ENCODE measurements around the gene REEP6. TPM values are rescaled to one million over a fixed set of nuclear protein-coding genes. Genes with fewer than 3 reads are reported as not detected.
A peak's percentile ranks its signal among the peaks of the same experiment; 100 is the strongest.
"Not testable (repeated sequence)": the region's sequence is repeated elsewhere in the genome, so short reads cannot be mapped to it uniquely, and the experiment has no call there.

Gene REEP6
- polyA plus RNA-seq, 1 experiment, result 0.84 TPM

GRCh38 chr19:1495799-1496713, 5.1 kb downstream of the REEP6 start:
- no peak for DNase-seq (ENCODE audit: low read depth, low spot score)
- Histone ChIP-seq H3K27me3 (ENCODE audit: control insufficient read depth, insufficient read depth, low read length) (peaks cover 14% of the 10 kb centered on the region), H3K27ac (ENCODE audit: low read depth, low read length) (no peak overlapping the region), H3K9me3 (ENCODE audit: control insufficient read depth, insufficient read depth, low read length) (peaks cover 4% of the 10 kb centered on the region), H3K4me3 (ENCODE audit: low read depth, low read length) (no peak overlapping the region)
- POLR2A ChIA-PET, result no interaction called here
- CTCF ChIA-PET, result no interaction called here
- no peak for TF ChIP-seq CTCF (IDR thresholded peaks at IDR 0.05; ENCODE audit: low read depth, low read length)

- no peak for DNase-seq (ENCODE audit: low read depth, low spot score)
- no peak for TF ChIP-seq CTCF (IDR thresholded peaks at IDR 0.05; ENCODE audit: low read depth, low read length)
- ChIA-PET POLR2A (no interaction called here), CTCF (no interaction called here)
- Histone ChIP-seq H3K9me3 (ENCODE audit: control insufficient read depth, insufficient read depth, low read length) (peaks cover 4% of the 10 kb centered on the region), H3K4me3 (ENCODE audit: low read depth, low read length) (no peak overlapping the region), H3K27me3 (ENCODE audit: control insufficient read depth, insufficient read depth, low read length) (peaks cover 17% of the 10 kb centered on the region), H3K27ac (ENCODE audit: low read depth, low read length) (peak overlapping the region; percentile 2)
Observed at GRCh38 chr19:1496714-1497577, 6.0 kb downstream of the REEP6 start.

GRCh38 chr19:1497578-1498235, 6.7 kb downstream of the REEP6 start:
- no peak for TF ChIP-seq CTCF (IDR thresholded peaks at IDR 0.05; ENCODE audit: low read depth, low read length)
- Histone ChIP-seq H3K27ac (ENCODE audit: low read depth, low read length) (peak overlapping the region; percentile 2), H3K27me3 (ENCODE audit: control insufficient read depth, insufficient read depth, low read length) (peaks cover 18% of the 10 kb centered on the region), H3K4me3 (ENCODE audit: low read depth, low read length) (no peak overlapping the region), H3K9me3 (ENCODE audit: control insufficient read depth, insufficient read depth, low read length) (peaks cover 4% of the 10 kb centered on the region)
- CTCF ChIA-PET, result no interaction called here
- no peak for DNase-seq (ENCODE audit: low read depth, low spot score)
- POLR2A ChIA-PET, result no interaction called here

GRCh38 chr19:1499231-1499630, 8.2 kb downstream of the REEP6 start:
- CTCF ChIA-PET; H3K4me3 ChIP-seq (ENCODE audit: low read depth, low read length); DNase-seq (ENCODE audit: low read depth, low spot score); H3K9me3 ChIP-seq (ENCODE audit: control insufficient read depth, insufficient read depth, low read length); POLR2A ChIA-PET; H3K27ac ChIP-seq (ENCODE audit: low read depth, low read length): not testable (repeated sequence)
- peaks cover 22% of the 10 kb centered on the region for H3K27me3 ChIP-seq (ENCODE audit: control insufficient read depth, insufficient read depth, low read length)

- no peak for TF ChIP-seq CTCF (IDR thresholded peaks at IDR 0.05; ENCODE audit: low read depth, low read length)
- ChIA-PET POLR2A (interaction anchor here (1.0 kb wide), 1 partner anchor 10 kb away, joined by 3 read pairs; the partner anchor contains the start of gene REEP6), CTCF (no interaction called here)
- no peak for DNase-seq (ENCODE audit: low read depth, low spot score)
- no peak overlapping the region for H3K27ac ChIP-seq (ENCODE audit: low read depth, low read length)
- H3K4me3 ChIP-seq (ENCODE audit: low read depth, low read length), result no peak overlapping the region
- H3K27me3 ChIP-seq (ENCODE audit: control insufficient read depth, insufficient read depth, low read length), result peaks cover 22% of the 10 kb centered on the region
- H3K9me3 ChIP-seq (ENCODE audit: control insufficient read depth, insufficient read depth, low read length), result peaks cover 9% of the 10 kb centered on the region
Observed at GRCh38 chr19:1501200-1501595, 10.2 kb downstream of the REEP6 start.

Measured in AG04450 (cell line).